Activated T-cell treated with anti-CD3 and anti-CD28 coated beads for 48 hours (primary cell): ENCODE data around the gene NR3C1.
"Not testable (repeated sequence)": the region's sequence is repeated elsewhere in the genome, so short reads cannot be mapped to it uniquely, and the experiment has no call there.

Experiments used
- DNase-seq: peaks from one replicate; pipeline ENCODE4 v3.0.0-alpha.2; 2020; ENCODE audit warnings: low read depth

Gene NR3C1

DNA sequence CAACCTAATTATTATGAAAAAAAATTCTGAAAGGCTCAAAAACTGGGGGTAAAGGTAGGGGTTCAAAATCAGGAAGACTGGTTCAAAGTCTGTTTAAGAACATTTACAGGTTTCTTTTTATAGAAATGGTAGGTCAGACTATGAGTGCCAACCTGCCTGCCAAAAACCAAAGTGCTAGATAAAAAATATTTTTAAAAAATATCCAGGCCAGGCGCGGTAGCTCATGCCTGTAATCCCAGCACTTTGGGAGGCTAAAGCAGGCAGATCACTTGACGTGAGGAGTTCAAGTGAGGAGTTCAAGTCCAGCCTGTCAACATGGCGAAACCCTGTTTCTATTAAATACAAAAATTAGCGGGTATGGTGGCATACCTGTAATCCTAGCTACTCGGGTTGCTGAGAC is 67.0 kb downstream of the NR3C1 start:
- no peak for DNase-seq

DNA sequence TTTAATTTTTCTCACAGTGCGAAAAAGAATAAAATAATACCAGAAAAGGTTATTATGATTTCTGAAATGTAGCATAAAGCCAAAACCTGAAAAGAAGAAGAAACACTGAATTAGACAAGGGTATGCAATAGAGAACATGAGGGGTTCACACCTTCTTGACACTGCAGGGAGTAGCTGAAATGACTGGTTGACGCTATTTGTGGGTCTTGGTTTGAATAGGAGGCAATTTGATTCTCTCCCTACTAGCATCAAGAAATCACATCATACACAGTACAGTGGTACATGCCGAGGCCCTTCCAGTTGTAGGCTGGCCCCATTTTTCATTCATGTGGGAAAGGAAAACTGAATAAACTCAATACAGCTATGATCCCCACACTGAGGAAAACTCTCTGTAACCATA is 68.6 kb downstream of the NR3C1 start:
- DNase-seq = no peak

DNA sequence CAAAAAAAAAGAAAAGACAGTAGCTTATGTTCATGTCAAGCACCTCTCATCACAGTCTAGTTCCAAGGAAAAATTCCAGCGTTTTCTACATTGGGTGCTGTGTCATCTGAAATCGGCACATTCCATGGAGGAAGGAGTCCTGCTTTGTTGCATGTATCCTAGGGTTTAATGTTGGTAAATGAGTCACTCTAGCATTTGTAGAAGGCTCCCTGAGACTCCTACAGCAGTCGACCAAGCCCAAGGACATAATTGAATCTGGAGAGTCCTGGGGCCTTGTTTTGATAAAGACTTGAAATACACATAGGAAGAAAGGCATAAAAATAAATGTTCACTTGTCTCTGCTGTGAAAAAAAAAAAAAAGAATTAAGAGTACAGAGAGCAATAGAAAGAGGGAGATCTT is 69.1 kb downstream of the NR3C1 start:
- DNase-seq = not testable (repeated sequence)

DNA sequence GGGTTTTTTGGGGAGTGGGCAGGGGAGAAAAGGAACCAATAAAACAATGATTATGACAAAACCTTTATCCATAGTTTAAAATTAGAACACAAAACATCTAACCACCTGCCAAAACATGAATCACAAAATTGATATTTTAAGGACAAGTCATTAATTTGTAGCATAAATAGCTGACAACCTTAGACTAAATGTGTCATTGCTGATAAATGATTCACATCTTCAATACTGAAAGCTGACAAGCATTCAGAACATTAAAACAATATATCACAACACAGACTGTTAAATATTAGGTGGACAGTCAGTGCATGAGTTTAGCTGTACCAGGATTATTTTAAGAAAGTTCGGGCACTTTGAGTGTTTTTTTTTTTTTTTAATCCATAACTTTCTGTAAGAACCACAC is 71.5 kb downstream of the NR3C1 start:
- DNase-seq = no peak

DNA sequence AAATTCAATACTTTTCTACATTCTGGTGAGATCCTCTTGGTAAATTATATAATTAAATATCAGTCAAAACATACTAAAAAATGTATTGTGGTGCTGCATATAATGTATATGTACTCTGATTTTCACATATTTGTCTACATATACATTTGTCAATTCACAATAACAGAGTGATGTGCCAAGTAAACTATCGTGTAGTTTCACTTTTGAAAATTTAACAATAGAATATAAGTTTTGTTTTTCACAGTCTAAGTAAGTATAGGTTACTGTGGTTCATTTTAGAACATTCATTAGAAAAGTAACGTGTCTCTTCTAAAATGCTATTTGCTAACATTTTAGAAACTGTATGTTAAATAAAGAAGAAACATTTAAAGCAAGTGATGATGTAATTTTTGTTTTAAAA is 73.6 kb downstream of the NR3C1 start:
- DNase-seq = no peak

DNA sequence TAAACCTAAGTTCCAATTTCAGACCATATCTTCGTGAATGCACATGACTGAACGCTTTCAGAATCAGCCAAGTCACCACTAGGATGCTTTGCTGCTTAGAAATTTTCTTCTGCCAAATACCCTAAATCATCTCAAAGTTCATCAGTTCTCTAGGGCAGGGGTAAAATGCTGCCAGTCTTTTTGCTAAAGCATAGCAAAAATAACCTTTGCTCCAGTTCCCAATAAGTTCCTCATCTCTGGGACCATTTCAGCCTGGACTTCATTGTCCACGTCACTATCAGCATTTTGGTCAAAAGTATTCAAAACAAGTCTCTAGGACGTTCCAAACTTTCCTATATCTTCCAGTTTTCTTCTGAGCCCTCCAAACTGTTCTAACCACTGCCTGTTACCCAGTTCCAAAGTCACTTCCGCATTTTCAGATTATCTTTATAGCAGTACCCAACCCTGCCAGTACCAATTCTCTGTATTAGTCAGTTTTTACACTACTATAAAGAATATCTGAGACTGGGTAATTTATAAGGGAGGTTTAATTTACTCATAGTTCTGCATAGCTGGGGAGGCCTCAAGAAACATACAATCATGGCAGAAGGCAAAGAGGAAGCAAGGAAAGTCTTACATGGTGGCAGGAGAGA is 74.8 kb downstream of the NR3C1 start:
- no peak for DNase-seq

DNA sequence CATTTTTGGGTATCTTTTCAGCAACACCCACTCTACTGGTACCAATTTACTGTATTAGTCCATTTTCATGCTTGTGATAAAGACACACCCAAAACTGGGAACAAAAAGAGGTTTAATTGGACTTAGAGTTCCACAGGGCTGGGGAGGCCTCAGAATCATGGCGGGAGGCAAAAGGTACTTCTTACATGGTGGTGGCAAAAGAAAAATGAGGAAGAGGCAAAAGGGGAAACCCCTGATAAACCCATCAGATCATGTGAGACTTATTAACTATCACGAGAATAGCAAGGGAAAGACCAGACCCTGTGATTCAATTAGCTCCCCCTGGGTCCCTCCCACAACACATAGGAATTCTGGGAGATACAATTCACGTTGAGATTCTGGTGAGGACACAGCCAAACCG is 78.4 kb downstream of the NR3C1 start:
- DNase-seq = not testable (repeated sequence)

DNA sequence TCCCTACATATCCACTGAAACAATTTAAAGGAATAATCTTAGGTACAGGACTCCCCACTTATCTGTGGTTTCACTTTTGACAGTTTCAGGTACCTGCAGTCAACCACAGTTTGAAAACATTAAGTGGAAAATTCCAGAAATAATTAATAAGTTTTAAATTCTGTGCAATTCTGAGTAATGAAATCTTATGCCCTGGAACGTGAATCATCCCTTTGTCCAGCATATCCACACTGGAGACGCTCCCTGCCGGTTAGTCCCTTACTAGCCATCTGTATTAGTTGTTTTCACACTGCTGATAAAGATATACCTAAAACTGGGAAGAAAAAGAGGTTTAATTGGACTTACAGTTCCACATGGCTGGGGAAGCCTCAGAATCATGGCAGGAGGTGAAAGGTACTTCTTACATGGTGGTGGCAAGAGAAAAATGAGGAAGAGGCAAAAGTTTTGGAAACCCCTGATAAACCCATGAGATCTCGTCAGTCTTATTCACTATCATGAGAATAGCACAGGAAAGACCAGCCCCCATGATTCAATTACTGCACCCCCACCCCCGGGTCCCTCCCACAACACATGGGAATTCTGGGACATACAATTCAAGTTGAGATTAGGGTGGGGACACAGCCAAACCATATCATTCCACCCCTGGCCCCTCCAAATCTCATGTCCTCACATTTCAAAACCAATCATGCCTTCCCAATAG is 80.4 kb downstream of the NR3C1 start:
- not testable (repeated sequence) for DNase-seq

DNA sequence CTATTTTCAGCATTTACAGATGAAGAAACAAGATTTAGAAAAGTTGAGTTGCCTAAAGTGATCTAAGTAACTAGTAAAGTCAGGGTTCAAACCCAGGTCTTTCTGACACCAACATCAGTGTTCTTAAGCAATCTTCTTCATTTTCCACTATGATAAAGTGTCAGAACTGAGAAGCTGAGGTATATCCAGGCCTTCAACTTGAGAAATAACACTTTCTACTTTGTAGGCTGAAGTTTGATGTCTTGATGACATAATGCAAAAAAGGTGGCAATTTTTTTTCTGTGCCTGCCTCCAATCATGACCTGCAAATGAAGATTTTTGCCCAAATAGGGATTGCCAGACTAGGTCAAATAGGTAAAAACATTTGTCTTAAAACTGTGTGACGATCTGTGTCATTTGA is 81.3 kb downstream of the NR3C1 start:
- no peak for DNase-seq

DNA sequence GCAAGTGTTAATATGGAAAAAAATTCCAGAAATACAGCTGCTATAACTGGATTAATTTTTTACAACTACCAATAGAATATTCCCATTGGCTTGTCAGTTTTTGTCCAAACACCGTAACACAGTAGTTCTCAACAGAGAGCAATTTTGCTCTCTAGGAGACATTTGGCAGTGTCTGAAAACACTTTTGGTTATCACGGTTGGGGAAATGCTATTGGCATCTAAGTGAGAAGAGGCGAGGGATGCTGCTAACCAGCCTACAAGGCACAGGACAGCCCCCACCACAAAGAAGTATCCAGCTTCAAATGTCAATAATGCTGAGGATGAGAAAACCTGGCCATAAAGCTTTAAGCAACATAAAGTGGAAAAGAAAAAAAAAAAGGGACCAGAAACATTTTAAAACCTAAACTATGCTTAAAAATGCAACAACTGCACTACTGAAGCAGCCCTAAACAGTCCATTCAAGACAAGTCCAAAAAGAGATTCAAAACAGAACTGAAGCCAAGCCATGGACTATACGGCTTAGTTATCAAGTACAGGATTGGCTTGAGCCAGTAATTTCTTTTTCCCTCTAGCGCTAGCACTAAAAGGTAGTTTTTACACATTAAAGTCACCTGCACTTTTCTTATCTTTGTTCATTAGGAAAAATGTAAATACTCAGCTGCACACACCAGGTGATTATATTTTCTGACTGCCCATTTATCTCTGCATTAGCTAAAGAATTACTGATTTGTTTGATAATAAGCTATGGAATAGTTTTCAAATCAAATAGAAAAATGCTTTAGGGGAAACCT is 83.9 kb downstream of the NR3C1 start:
- DNase-seq = no peak

DNA sequence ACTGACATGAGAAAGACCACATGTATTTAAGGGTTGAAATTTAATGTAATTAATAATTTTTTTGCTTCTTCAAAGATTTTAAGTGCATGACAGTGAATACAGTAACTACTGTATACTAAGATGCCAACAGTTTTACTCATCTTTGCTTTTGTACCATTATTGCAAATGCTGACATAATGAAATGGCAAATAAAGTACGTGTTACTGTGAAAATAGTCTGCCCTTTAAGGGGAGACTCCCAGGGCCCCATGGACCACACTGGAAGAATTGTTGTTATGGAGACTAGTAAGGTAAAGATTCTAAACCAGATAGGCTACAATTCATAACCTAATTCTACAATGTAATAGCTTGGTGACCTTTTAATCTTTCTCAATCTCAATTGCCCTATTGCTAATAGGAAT is 84.7 kb downstream of the NR3C1 start:
- DNase-seq = no peak

DNA sequence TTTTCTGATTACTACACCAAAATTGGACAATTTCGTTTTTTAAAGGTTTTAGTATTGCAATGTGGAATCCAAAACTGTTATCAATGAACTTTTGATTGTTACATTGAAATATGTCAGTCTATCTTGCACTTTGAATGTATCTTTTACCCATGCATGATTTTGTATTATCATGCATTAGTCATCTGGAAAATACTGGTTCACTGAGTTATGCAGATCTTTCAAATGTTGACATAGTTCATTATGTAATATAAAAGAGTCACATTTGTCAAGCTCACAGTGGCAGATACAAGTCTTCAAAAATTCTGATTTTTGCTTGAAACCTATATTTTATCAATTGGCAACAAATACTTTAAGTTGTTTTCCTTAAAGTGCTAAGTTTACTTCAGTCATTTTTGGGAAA is 85.2 kb downstream of the NR3C1 start:
- DNase-seq = no peak

DNA sequence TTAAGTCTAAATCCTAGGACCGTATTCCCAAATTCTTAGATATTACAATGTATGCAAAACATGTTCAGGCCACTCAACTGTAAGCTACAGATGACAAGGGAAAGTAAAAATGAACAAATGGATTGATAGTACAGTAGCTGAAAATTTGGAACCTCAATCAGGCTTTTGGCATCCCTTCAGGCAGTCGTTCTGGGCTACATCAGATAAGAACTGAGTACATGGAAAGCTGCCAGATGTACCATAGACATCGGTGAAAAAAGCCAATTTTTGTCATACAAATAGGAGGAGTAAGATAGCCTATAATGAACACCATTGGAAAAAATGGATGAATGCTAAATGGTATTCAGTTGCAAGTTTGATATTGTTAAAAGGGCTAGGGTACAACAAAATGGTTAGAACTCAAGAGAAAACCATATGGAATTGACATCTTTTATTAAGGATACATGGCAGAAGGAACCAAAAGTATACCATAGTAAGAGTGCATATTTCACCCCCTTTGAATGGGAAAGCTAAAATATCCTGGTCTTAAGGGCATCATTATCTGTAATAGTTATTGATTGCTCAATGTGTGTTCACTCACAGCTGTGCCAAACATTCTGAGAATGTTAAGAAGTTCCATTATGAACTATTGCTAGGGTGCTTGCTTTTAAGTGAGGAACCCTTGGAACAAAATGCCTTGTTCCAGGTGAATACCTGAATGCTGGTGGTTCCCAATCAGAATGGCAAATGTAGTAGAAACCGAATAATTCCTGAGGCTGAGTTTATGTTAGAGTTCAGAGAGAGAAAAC is 86.4 kb downstream of the NR3C1 start:
- no peak for DNase-seq

DNA sequence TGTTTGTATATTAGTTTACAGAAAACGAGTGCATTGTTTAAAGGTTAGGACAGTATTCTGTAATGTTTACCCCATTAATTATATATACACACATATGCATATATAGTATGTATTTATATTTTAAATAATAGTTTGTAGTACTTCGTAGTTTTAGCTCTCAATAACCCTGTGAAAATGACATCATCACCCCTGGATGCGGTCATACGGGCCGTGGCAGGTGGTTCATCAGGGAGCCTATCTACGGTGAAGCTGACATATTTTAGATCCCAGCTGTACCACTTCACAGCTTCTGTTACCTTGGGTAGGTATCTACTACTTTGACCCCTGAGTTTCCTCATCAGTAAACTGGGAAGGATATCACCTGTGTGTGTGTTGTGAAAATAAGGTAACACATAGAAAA is 87.1 kb downstream of the NR3C1 start:
- DNase-seq = no peak

DNA sequence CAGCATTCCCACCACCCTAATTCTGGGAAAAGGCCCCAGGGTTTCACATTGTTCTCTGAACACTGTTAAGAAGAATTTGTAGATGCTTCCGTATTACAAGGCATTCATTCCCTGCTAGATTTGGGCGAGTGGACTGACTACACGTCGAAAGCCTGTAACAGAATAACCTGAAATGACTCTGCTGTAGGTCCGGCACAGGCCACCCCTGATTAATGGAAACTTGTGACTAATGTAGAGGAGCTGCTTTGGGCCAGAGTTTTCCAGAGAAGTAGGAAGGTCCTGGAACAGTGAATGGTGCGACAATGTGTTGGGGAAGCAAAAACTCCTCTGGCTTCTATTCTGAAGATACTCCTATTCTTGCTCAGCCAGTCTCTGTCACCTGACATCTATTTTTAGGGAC is 87.6 kb downstream of the NR3C1 start:
- DNase-seq = no peak

DNA sequence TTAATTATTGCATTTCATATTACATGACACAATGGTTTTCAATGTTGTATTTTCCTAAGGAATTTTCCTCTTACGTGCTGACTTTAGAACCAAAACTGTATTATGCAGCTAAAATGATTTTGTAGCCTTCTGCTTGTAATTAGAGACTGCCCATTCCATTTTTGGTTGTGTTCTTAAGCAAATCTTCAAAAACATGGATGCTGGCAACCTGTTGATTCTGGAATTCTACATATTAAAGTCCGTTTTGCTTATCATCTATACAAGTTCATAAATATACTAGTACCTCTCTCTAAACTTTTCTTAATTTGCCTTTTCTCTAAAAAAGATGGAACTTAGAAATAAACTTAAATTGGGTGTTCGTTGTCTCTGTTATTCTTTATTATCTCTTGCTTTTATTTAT is 88.3 kb downstream of the NR3C1 start:
- no peak for DNase-seq

DNA sequence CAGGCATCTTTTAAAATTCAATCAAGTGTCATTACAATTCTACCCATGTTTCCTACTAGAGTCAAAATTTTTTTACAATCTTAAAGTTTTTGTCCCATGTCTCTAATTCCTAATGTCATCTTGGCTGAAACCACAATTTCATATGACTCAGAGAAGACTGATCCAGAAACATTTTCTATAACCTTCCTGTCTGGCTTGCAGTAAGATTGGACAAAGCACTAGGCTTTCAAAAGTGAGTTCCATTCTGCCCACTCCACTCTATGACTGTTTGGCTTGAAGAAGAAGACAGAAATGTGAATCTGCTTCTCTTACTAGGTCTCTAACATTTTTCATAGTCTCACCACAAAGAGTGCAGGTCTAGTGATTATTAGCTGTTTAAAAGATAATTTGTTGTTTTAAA is 88.8 kb downstream of the NR3C1 start:
- DNase-seq = no peak

DNA sequence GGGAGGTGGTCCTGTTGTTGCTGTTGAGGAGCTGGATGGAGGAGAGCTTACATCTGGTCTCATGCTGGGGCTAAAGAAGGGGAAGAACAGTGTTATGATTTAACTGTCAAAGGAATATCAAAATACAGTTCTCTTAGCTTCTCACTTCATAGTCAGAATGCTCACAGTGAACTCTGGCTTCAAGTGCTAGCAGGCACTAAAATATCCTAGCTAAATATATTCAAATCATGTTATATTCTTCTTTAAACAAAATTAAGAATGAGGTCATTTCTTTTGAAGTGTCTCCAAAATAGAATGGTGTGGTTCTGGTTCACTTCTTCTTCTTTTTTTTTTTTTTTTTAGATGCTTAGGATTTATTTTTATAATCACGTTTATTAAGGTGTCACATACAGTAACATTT is 89.4 kb downstream of the NR3C1 start:
- no peak for DNase-seq

DNA sequence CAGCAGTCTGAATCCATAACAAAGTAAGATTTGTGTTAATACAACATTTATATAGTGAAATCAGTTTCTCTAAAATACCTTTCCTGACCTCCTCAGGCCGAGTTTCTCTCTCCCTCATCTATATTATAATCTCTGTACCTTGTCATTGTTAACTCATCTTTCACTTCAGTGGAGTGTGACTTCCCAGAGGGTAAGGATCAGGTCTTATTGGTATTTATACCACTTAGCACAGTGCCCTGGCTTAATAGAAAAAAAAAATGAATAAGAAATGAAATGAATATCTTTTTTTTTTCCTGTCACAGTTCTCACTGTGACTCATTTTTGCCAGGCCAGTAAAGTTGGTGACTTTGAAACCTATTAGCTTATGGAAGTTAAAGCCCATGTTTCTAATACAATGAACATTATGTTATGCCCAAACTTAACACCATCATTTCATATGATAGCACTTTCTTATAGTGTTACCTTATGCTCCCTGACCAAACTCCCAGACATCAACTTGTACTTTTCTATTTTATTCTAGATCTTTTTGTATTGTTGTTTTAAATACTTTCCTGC is 90.1 kb downstream of the NR3C1 start:
- no peak for DNase-seq

DNA sequence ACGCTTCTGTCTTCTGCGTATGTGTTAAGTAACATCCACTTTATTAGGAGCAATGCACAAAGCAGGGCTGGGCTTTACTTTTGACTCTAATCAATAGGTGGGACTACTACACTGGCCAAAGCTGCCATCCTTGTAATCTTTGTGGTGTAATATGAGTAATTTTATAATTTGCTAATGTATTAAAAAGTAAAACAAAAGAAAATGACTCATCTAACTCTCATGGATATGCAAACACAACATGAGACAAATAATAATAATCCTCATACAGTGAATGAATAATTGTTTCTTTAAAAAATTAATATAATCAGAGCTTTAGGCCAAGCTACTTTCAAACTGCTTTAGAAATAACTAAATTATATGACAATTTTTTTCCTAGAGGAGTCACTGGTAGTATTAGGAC is 90.7 kb downstream of the NR3C1 start:
- no peak for DNase-seq

DNA sequence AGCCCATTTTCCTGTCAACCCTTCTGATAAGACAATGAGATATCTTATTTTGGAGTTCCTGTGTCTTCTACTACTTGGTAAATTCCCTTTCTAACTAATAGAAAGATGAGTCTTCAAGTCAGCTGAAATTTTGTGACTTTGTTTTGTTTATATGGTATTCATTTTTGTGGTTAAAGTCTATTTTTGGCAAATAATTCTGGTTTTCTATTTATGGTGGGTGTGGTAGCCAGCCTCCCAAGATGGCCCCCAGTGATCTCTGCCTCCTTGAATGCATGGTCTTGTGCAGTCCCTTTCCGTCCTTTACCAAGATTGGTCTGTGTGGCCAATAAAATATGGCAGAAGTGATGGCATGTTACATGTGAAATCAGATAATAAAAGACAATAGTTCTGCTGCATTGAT is 91.5 kb downstream of the NR3C1 start:
- no peak for DNase-seq

DNA sequence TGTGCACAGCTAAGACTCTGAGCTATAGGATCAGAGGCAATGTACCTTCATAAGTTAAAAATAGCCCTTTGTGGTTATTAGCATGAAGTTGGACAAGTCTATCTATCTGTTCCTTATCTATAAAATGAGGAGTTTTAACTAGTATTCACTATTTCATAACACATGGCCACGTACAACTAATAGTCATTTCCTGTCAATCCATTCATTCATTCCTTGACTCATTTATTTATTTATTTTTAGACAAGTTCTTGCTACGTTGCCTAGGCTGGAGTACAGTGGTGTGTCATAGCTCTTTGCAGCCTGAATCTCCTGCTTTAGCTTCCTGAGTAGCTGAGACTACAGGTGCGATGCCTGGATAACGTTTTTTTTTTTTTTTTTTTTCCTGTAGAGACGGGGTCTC is 92.1 kb downstream of the NR3C1 start:
- DNase-seq = no peak
